Hepatocyte (in vitro differentiated cells): ENCODE results near the gene KCNQ2. TPM values are rescaled to one million over a fixed set of nuclear protein-coding genes. Genes with fewer than 3 reads are reported as not detected.

Experiments used
- DNase-seq: peaks from one replicate; pipeline ENCODE4 v3.0.0-alpha.2; 2016; ENCODE audit warnings: low spot score
- H2AFZ ChIP-seq: fragments of 200-600 bp; sonication (generic); 2 replicates; pipeline ENCODE4 v1.6.0; 2016; ENCODE audit warnings: antibody characterized with exemption, mild to moderate bottlenecking
- H3K27ac ChIP-seq: fragments of 200-600 bp; sonication (generic); 2 replicates; pipeline ENCODE4 v1.5.1; 2016; ENCODE audit warnings: mild to moderate bottlenecking
- H3K27me3 ChIP-seq: fragments of 200-600 bp; sonication (generic); 2 replicates; pipeline ENCODE4 v1.6.1; 2016
- H3K36me3 ChIP-seq: fragments of 200-600 bp; sonication (generic); replicated peaks from 2 replicates; pipeline ENCODE4 v1.5.1; 2016; ENCODE audit warnings: low read depth; ENCODE audit not compliant: insufficient read depth
- H3K4me1 ChIP-seq: fragments of 200-600 bp; sonication (generic); 2 replicates; pipeline ENCODE4 v1.5.1; 2016; ENCODE audit warnings: mild to moderate bottlenecking, moderate library complexity; ENCODE audit not compliant: insufficient read depth
- H3K4me2 ChIP-seq: fragments of 200-600 bp; sonication (generic); 2 replicates; pipeline ENCODE4 v1.6.0; 2016
- H3K4me3 ChIP-seq: fragments of 200-600 bp; sonication (generic); 2 replicates; pipeline ENCODE4 v1.5.1; 2016; ENCODE audit warnings: mild to moderate bottlenecking
- H3K79me2 ChIP-seq: fragments of 200-600 bp; sonication (generic); 2 replicates; pipeline ENCODE4 v1.6.0; 2017; ENCODE audit warnings: mild to moderate bottlenecking
- H3K9me2 ChIP-seq: fragments of 200-600 bp; sonication (generic); replicated peaks from 2 replicates; pipeline ENCODE4 v1.6.0; 2017; ENCODE audit warnings: mild to moderate bottlenecking; ENCODE audit not compliant: insufficient read depth
- H3K9me3 ChIP-seq: fragments of 200-600 bp; sonication (generic); 2 replicates; pipeline ENCODE4 v1.5.1; 2016; ENCODE audit warnings: low read depth, mild to moderate bottlenecking
- H4K20me1 ChIP-seq: fragments of 200-600 bp; sonication (generic); 2 replicates; pipeline ENCODE4 v1.6.0; 2016; ENCODE audit warnings: mild to moderate bottlenecking; ENCODE audit not compliant: insufficient read depth, poor library complexity, severe bottlenecking
- EZH2 ChIP-seq: fragments of 200-600 bp; sonication (generic); IDR thresholded peaks from 2 replicates; pipeline ENCODE4 v1.6.1; 2016; ENCODE audit warnings: antibody characterized with exemption, mild to moderate bottlenecking, borderline replicate concordance
- EZH2phosphoT487 ChIP-seq: fragments of 200-600 bp; sonication (generic); IDR thresholded peaks from one replicate; pipeline ENCODE4 v1.6.1; 2018; ENCODE audit warnings: antibody characterized with exemption, mild to moderate bottlenecking, low read depth, moderate library complexity; ENCODE audit not compliant: unreplicated experiment, severe bottlenecking
- WGBS: methylation state at CpG from one replicate; pipeline ENCODE4 v1.1.6; 2016; ENCODE audit warnings: low lambda C conversion rate; ENCODE audit errors: missing lambda C conversion rate; 5-methylcytosine and 5-hydroxymethylcytosine counted together
- polyA plus RNA-seq: library from polyadenylated mRNA; unstranded; fragments of >200 nt; fragmentation: Nextera tagmentation; extraction: Ambion mirVana; gene quantifications from 2 replicates; pipeline ENCODE4 v1.2.1, GENCODE V29; 2016
- total RNA-seq: library from RNA; depleted of rRNA; stranded (reverse); fragments of >200 nt; gene quantifications from 2 replicates; pipeline ENCODE4 v1.2.3, GENCODE V29; 2014
- TF ChIP-seq, protein P1 (sequence below): fragments of 200-600 bp; sonication (generic); IDR thresholded peaks from 2 replicates; pipeline ENCODE4 v1.5.1; 2016; ENCODE audit warnings: antibody characterized with exemption, mild to moderate bottlenecking; ENCODE audit not compliant: poor library complexity

Gene KCNQ2
- total and polyA plus RNA-seq, 2 experiments from 2014 or later = 3.5 to 5.4 TPM

DNA sequence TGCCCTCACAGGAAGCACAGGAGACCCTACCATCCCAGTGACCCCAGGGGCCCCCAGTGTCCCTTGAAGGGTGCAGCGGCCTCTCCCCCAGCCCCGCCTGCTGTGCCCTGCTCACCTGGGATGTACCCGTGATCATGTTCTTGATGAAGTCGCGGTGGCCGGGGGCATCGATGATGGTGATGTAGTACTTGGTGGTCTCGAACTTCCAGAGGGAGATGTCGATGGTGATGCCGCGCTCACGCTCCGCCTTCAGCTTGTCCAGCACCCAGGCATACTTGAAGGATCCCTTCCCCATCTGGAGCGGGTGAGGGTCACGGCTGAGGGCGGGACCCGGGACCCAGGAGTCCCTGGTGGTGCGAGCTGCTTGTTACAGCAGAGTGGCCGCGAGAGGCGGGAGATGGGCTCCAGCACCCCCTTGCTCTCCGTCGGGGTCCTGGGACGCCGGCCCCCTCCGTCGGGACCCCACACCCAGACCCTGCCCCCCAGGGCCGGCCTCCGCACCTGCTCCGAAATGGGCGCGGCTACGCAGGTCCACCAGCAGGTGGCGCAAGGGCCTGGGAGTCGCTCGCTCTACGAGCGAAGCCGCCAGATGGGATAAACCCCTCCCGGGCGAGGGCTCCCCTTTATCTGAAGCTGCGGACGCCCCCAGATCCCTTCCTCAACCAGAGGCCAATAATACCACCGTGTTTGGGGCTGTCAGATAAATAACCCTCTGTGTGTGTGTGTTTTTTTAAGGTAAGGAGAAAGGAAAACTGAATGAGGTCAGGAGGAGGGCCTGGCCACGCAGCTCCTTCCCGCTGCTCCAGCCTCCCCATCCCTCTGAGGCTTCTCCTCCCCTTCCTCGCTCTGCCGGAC, 23.5 kb upstream of the KCNQ2 start:
- H3K4me3 ChIP-seq = no peak overlapping the region

GRCh38 chr20:63495167-63495720, 22.8 kb upstream of the KCNQ2 start:
- Histone ChIP-seq H3K4me1 (peaks cover 8% of the 10 kb centered on the region), H3K36me3 (no peaks in the 10 kb centered on the region), H3K27me3 (peaks cover 24% of the 10 kb centered on the region), H2AFZ (no peak overlapping the region), H3K9me2 (no peaks in the 10 kb centered on the region), H3K4me3 (no peak overlapping the region), H3K27ac (no peak overlapping the region), H3K79me2 (no peaks in the 10 kb centered on the region), H4K20me1 (no peaks in the 10 kb centered on the region), H3K9me3 (no peaks in the 10 kb centered on the region), H3K4me2 (no peak overlapping the region)
- TF ChIP-seq, protein P1, sequence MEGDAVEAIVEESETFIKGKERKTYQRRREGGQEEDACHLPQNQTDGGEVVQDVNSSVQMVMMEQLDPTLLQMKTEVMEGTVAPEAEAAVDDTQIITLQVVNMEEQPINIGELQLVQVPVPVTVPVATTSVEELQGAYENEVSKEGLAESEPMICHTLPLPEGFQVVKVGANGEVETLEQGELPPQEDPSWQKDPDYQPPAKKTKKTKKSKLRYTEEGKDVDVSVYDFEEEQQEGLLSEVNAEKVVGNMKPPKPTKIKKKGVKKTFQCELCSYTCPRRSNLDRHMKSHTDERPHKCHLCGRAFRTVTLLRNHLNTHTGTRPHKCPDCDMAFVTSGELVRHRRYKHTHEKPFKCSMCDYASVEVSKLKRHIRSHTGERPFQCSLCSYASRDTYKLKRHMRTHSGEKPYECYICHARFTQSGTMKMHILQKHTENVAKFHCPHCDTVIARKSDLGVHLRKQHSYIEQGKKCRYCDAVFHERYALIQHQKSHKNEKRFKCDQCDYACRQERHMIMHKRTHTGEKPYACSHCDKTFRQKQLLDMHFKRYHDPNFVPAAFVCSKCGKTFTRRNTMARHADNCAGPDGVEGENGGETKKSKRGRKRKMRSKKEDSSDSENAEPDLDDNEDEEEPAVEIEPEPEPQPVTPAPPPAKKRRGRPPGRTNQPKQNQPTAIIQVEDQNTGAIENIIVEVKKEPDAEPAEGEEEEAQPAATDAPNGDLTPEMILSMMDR = no peak
- no peak for TF ChIP-seq EZH2
- no peak for TF ChIP-seq EZH2phosphoT487
- no peak for DNase-seq
- WGBS = 83% methylated on average over 8 of the region's 8 CpGs

More for the DNA sequence above, 23.5 kb upstream of the KCNQ2 start:
- WGBS = 39% methylated on average over 47 of the region's 48 CpGs
- peak overlapping the region; percentile 77 for H3K4me2 ChIP-seq
- no peak overlapping the region for H3K27ac ChIP-seq
- DNase-seq = peak; percentile 84
- TF ChIP-seq, protein P1 = peak; percentile 92
- no peak for TF ChIP-seq EZH2
- peaks cover 24% of the 10 kb centered on the region for H3K27me3 ChIP-seq
- H4K20me1 ChIP-seq = no peaks in the 10 kb centered on the region
- H3K9me2 ChIP-seq = no peaks in the 10 kb centered on the region
- peaks cover 8% of the 10 kb centered on the region for H3K4me1 ChIP-seq
- no peak overlapping the region for H2AFZ ChIP-seq
- H3K79me2 ChIP-seq = no peaks in the 10 kb centered on the region
- no peaks in the 10 kb centered on the region for H3K36me3 ChIP-seq
- no peaks in the 10 kb centered on the region for H3K9me3 ChIP-seq

GRCh38 chr20:63494420-63495166, 22.1 kb upstream of the KCNQ2 start:
- Histone ChIP-seq H3K79me2 (no peaks in the 10 kb centered on the region), H3K9me3 (no peaks in the 10 kb centered on the region), H2AFZ (no peak overlapping the region), H3K4me3 (no peak overlapping the region), H3K4me1 (peaks cover 8% of the 10 kb centered on the region), H4K20me1 (no peaks in the 10 kb centered on the region), H3K9me2 (no peaks in the 10 kb centered on the region), H3K36me3 (no peaks in the 10 kb centered on the region), H3K27me3 (peaks cover 17% of the 10 kb centered on the region), H3K4me2 (no peak overlapping the region), H3K27ac (no peak overlapping the region)
- WGBS = 94% methylated on average over 48 of the region's 51 CpGs
- TF ChIP-seq EZH2phosphoT487 (no peak), EZH2 (no peak)
- TF ChIP-seq, protein P1 = no peak
- DNase-seq = no peak
